HG02763 (cell line): ENCODE measurements around the gene LDLRAD4.
"Not testable (repeated sequence)": the region's sequence is repeated elsewhere in the genome, so short reads cannot be mapped to it uniquely, and the experiment has no call there.

ENCODE experiments used
- ATAC-seq: cut with Tn5 transposase; IDR thresholded peaks from one replicate; pipeline ENCODE4 v1.9.1; 2021; ENCODE audit warnings: mild to moderate bottlenecking, moderate library complexity; ENCODE audit not compliant: unreplicated experiment

LDLRAD4 gene

DNA sequence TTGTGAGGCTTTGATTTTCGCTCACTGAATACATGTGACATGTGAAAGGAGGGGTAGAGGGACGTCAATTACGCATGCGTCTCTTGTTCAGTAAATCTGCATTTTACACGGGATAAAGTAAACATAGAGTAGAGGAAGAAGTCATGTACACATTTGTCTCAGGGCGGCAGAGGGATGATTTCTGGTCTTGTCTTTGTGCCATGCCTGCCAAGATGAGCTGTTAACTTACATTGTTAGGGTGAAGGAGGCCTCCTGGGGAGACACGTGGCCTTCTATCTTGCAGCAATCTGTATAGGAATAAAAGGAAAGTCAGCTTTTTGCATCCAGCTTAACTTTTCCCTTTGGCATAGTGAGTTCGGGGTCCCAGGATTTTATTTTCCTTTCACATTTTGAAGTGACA lies 106.3 kb downstream of the LDLRAD4 start:
- no peak for ATAC-seq

GRCh38 chr18:13328213-13328612 lies 109.7 kb downstream of the LDLRAD4 start:
- no peak for ATAC-seq

GRCh38 chr18:13330996-13331395 lies 112.4 kb downstream of the LDLRAD4 start:
- no peak for ATAC-seq

- ATAC-seq = no peak
These were observed 113.3 kb downstream of the LDLRAD4 start for GRCh38 chr18:13331846-13332245.

DNA sequence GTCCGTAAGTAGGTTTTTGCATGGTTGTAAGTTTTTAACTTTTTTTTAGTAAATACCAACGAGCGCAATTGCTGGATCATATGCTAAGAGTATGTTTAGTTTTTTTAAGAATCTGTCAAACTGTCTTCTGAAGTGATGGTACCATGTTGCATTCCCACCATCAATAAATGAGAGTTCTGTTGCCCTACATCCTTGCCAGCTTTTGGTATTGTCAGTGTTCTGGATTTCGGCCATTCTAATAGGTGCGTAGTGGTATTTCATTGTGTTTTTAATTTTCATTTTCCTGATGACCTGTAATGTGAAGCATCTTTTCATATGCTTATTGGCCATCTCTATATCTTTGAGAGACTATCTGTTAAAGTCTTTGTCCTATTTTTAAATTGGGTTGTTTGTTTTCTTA lies 114.3 kb downstream of the LDLRAD4 start:
- ATAC-seq = no peak

- ATAC-seq = no peak
These were observed 117.3 kb downstream of the LDLRAD4 start for GRCh38 chr18:13335903-13336302.

DNA sequence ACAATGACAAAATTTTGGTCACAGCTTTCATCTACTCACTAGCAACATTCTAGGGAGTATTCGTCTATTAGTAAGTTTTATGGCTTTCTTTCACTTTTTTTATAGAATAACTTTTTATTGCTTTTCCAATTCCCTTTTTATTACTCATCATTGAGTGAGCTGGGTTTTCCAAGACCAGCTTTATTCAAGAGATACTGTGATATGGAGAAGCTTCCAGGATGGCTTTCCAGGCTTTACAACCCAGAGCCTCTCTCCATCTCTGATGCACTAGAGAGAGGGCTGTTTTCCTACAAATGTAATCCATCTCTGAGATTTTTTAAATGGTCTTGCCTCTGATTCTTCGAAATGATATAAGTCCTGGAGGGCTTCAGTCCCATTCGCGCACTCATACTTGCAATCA lies 118.3 kb downstream of the LDLRAD4 start:
- no peak for ATAC-seq

GRCh38 chr18:13337369-13337768 lies 118.8 kb downstream of the LDLRAD4 start:
- ATAC-seq = no peak

GRCh38 chr18:13338318-13338717 lies 119.8 kb downstream of the LDLRAD4 start:
- ATAC-seq = no peak

GRCh38 chr18:13339653-13340052 lies 121.1 kb downstream of the LDLRAD4 start:
- no peak for ATAC-seq

DNA sequence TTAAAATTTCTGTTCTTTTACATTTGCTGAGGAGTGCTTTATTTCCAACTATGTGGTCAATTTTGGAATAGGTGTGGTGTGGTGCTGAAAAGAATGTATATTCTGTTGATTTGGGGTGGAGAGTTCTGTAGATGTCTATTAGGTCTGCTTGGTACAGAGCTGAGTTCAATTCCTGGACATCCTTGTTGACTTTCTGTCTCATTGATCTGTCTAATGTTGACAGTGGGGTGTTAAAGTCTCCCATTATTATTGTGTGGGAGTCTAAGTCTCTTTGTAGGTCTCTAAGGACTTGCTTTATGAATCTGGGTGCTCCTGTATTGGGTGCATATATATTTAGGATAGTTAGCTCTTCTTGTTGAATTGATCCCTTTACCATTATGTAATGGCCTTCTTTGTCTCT lies 127.9 kb downstream of the LDLRAD4 start:
- ATAC-seq = not testable (repeated sequence)

DNA sequence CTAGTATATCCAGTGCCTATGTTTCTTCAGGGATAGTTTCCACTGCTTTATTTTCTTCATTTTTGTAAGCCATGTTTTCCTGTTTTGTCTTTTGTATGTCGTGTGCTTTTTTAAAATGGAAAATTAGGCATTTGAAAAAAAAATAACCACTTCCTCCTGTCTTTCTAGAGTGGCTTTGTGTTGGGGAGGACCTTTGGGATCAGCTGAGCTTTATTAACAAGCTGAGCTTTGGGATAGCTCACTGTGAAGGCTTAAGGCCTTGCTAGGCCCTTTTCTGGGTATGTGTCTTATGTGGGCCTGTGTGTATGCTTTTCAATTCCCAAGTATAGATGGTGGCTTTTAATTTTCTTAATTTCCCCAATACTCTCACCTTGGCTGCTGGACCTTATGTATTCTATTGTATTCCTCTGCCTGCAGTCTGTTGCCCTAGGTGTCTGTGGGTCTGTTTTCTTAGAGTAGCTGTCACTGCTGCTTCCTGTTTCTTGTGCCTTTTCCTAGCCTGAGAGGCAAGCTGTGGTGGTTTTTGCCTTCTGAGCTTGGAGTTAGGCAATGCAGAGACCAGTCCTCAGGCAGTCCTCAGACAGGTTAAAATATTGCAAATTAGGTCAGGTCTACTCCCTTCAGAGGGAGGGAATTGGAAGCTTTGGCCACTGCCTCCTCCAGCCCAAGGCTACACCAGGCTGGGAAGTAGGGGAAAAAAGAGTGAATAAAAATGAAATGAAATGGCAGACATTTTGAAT lies 134.7 kb downstream of the LDLRAD4 start:
- ATAC-seq = no peak

- ATAC-seq = no peak
These were observed 135.8 kb downstream of the LDLRAD4 start for GRCh38 chr18:13354402-13354801.

DNA sequence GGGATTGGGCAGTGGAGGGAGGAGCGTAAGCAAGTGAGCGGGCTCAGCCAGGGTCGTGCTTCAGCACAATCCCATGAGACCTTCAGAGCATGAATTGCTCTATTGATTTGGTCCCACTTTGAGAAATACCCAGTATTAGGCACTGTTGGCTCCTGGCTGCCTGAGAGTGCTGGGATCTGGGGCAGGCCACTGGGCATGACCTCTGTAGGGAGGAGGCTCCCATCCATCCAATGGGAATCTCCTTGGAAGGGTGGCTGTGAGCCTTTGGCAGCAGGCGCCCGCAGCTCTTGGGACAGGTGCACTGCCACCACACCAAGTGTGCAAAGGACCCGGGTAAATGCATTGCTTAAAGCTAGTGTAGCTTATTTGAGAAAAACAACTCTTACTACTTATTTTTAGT lies 137.5 kb downstream of the LDLRAD4 start:
- ATAC-seq = no peak

- ATAC-seq = no peak
These were observed 138.7 kb downstream of the LDLRAD4 start for GRCh38 chr18:13357289-13357688.

DNA sequence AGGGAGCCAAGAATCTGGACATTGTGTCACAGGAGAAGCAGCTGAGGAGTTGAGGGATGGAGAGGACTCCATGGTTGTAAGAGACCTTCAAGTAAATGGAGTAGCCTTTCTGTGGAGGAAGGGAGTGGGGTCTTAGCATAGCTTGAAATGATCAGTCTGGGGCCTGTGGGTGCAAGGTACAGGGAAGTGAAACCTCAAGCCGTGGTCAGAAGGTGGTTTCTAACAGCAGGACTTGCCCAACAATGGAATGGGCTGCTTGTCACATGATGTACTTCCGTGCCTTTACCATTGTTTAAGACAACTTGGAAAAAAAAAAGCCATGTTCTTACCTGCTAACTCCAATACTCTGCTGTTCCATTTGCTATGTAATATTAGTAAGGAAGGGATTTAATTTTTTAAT lies 140.7 kb downstream of the LDLRAD4 start:
- no peak for ATAC-seq

- ATAC-seq = no peak
These were observed 142.9 kb downstream of the LDLRAD4 start for GRCh38 chr18:13361431-13361830.

- no peak for ATAC-seq
These were observed 143.5 kb downstream of the LDLRAD4 start for GRCh38 chr18:13362051-13362450.

- no peak for ATAC-seq
These were observed 144.0 kb downstream of the LDLRAD4 start for GRCh38 chr18:13362607-13363006.

DNA sequence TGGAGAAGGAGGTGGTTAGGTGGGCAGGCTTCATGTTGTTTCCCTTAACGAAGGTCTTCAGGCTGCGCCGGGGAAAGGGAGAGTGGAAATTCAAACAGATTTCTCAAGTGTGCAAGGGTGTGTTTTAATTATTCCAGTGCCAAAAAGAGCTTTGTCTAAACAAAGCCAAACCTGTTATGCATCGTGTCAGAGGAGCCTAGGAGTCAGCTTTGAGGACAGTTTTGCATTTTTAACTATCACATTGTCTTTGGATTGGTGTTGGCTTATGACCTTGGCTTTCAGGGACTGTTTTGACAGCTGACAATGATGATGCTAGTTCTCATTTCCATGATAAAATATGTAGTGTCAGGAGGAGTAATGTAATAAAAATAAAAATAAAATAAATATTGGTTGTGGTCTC lies 144.8 kb downstream of the LDLRAD4 start:
- ATAC-seq = no peak

DNA sequence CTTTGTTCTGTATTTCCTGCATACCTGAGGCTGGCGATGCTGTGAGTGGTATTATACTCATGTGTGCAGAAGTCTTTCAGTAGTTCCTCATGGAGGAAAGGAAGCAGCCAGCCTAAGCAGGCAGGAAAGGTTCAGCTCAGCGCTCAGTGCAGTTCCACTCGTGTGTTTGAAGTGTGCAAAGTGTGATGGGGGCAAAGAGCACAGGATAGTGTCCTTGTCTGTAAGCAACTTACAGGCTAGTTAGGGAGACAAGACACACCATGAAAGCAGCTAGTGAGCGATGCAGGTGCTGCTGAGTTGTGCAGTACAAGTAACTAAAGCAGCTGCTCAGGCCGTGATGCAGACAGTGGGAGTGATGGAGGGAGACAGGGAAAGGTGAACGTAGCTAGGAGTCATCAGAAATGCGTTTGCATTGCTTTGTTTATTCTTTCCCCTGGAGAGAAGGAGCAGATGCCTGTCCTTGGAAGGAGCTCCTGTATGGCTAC lies 146.2 kb downstream of the LDLRAD4 start:
- no peak for ATAC-seq

DNA sequence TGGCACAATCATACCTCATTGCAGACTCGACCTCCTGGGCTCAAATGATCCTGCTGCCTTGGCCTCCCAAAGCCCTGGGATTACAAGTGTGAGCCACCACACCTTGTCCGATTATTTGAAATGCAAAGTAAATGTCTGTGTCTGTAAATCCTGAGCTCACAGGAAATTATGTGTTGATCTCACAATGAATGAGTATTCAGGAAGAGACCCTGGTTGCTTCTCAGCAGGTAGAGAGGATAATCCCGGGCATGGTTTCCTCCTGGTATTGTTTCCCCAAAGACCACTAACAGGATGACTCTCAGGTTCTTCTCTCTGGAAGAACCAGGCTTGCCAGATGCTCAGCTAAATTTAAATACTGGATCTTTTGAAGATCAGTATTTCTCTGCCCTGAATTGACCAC lies 147.6 kb downstream of the LDLRAD4 start:
- no peak for ATAC-seq

GRCh38 chr18:13366541-13366940 lies 148.0 kb downstream of the LDLRAD4 start:
- ATAC-seq = no peak
